H4 (cell line): ENCODE results near the gene EVI5L. TPM values are rescaled to one million over a fixed set of nuclear protein-coding genes. Genes with fewer than 3 reads are reported as not detected.
A peak's percentile ranks its signal among the peaks of the same experiment; 100 is the strongest.
"Not testable (repeated sequence)": the region's sequence is repeated elsewhere in the genome, so short reads cannot be mapped to it uniquely, and the experiment has no call there.

Experiments
- DNase-seq: peaks from one replicate; pipeline ENCODE4 v3.0.0-alpha.2; 2015; ENCODE audit warnings: low spot score
- total RNA-seq: library from RNA; depleted of rRNA; stranded (reverse); fragments of >200 nt; shearing (Covaris generic); gene quantifications from 2 replicates; pipeline ENCODE4 v1.2.3, GENCODE V29; 2014

The EVI5L gene
- total RNA-seq, 1 experiment from 2014 or later, result 7.9 TPM

DNA sequence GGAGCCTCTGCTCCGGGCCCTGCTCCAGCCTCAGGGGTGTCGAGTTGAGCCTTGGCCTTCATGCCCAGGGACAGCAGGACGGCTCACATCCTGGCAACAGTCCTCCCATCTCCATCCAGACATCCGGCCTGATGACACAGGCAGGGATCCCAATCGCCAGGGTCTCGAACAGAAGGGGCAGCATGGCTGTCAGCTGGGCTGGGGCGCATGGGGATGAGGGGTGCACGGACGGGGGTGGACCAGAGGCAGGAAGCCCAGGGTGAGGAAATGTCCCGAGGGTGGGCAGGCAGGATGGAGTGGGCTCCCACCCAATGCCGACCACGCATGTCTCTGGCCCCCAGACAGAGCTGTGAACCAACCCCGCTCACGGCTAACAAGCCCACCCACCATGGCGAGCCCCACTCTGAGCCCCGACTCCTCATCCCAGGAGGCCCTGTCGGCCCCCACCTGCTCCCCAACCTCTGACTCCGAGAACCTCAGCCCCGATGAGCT lies 16.2 kb downstream of the EVI5L start:
- DNase-seq, result no peak

DNA sequence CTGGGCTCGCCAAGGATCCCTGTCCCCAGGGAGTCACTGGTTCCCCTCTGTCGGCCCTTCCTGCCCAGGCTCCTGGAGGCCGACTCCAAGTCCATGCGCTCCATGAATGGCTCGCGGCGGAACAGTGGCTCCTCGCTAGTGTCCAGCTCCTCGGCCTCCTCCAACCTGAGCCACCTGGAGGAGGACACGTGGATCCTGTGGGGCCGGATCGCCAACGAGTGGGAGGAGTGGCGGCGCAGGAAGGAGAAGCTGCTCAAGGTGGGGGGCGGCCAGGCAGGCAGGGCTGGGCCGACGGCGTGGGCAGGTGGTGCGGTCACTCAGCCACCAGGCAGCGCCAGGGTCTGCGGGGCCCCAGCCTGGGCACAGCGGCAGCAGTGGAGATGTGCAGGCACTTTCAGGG lies 17.6 kb downstream of the EVI5L start:
- no peak for DNase-seq

DNA sequence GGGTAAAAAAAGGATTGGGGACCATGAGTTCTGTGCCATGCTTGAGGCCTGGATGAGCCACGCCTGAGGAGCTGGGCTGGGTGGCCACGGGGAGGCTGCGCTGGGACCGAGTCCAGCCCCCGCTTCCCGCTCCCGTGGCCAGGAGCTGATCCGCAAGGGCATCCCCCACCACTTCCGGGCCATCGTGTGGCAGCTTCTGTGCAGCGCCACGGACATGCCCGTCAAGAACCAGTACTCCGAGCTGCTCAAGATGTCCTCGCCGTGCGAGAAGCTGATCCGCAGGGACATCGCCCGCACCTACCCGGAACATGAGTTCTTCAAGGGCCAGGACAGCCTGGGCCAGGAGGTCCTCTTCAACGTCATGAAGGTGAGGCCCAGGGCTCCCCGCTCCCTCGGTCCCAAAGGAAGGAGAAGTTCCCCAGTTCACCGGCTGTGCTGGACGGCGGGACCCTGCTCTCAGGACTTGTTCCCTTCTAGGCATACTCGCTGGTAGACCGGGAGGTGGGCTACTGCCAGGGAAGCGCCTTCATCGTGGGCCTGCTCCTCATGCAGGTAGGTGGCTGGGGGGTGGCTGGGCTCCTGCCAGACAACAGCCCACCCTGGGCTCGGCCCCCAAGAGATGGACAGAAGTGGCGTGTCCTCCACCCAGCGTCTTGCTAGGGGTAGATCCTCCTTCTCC lies 18.9 kb downstream of the EVI5L start:
- no peak for DNase-seq

DNA sequence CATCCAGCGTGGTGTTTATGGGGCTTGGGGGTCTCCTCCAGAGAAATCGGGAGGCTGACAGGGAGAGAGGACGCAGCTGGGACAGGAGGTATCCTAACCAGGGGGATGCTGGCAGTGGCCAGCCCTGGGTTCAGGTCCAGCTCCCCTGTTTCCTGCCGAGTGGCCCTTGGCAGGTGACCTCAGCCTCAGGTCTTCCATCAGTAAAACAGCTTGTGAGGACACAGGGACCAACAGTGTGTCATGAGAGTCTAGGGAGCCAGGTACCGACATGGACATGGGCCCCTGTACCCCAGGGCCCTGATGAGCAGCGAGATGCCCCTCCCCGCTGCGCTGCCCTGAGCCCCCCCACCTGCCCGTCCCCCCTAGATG lies 19.6 kb downstream of the EVI5L start:
- DNase-seq, result no peak

DNA sequence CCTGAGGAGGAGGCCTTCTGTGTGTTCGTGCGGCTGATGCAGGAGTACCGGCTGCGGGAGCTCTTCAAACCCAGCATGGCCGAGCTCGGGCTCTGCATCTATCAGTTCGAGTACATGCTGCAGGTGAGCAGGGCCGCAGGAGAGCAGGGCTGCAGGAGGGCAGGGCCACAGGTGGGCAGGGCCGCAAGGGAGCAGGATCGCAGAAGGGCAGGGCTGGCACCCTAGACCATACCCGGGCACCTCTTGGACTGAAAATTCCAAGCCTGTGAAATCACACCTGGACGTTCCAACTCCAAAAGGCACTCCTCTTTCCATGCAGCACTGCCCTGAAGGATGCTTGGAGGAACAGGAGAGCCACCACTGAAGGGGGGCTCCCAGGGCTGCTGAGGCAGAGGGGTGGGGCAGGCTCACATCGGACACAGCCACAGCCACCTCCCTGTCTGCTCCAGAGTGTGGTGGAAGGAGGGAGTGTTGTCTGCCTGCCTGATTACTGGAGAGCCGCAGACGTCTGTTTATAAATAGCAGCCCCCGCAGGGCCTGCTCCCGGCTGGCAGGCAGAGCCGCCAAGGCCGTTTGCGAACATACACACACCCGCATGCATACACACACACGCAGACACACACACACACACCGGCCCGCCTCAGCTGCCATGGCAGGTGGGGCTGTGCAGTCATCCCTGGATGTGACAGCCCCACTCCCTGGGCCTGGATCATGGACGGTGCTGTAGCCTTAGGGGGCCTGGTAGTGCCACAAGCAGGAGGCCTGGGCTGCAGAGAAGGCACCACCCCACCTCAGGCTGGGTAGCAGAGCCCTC lies 20.2 kb downstream of the EVI5L start:
- no peak for DNase-seq

DNA sequence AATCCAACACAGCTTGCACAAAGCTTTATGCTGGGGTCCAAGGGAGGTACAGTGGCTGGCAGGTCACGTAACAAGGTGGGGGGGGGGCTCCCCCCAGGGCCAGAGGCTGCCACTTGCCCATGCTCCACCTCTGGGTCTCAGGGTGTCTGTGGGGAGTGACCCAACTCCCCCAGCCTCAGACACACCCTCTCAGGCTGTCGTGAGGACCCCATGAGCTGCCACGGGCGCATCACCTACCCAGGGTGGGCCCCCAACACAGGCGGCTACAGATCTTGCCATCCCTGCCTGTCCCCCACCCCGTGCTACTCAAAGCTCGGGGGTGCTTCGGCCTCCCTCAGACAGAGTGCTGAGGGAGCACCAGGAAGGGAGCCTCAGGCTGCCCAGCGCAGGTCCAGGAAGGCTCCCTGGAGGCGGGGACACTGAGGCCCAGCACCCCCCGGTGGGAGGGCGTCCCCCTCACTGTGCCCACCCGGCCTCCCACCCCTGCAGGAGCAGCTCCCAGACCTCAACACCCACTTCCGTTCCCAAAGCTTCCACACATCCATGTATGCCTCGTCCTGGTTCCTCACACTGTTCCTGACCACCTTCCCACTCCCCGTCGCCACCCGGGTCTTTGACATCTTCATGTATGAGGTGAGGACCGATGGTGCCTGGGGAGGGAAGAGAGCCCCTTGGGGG lies 21.1 kb downstream of the EVI5L start:
- no peak for DNase-seq

DNA sequence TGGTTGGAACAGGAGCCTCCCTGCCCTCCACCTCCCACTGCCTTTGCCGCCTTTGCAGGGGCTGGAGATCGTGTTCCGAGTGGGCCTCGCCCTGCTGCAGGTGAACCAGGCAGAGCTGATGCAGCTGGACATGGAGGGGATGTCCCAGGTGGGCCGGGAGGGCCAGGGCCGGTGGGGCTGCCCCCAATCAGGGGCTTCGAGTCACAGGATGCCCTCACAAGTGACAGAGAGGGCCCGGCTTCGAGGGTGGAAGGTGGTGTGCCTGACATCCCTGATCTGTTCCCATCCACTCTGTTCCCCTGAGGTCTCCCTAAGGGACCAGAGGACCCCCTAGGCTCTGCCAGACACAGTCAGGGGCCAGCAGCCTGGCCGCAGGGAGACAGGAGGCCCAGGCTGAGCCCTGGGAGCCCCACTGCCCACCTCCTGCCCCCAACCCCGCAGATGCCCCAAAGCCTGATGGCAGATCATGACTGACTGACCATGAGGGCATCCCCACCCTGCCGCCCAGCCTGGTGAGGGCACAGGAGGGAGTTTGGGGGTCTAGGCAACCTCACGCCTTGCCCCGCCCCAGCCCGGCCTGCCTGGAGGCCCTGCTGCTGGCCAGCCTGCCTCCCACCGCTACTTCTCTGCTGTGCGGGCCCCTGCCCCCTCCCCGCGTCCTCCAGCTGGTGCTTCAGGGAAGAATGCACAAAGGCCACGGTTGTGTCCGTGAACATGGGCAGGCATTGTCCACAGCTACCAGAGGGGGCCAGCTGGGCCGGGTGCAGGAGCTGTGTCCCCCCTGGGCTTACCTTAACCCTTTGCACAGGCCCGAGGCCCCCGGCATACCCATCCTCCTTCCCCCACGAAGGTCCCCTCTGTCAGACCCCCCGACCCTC lies 21.8 kb downstream of the EVI5L start:
- DNase-seq, result no peak

DNA sequence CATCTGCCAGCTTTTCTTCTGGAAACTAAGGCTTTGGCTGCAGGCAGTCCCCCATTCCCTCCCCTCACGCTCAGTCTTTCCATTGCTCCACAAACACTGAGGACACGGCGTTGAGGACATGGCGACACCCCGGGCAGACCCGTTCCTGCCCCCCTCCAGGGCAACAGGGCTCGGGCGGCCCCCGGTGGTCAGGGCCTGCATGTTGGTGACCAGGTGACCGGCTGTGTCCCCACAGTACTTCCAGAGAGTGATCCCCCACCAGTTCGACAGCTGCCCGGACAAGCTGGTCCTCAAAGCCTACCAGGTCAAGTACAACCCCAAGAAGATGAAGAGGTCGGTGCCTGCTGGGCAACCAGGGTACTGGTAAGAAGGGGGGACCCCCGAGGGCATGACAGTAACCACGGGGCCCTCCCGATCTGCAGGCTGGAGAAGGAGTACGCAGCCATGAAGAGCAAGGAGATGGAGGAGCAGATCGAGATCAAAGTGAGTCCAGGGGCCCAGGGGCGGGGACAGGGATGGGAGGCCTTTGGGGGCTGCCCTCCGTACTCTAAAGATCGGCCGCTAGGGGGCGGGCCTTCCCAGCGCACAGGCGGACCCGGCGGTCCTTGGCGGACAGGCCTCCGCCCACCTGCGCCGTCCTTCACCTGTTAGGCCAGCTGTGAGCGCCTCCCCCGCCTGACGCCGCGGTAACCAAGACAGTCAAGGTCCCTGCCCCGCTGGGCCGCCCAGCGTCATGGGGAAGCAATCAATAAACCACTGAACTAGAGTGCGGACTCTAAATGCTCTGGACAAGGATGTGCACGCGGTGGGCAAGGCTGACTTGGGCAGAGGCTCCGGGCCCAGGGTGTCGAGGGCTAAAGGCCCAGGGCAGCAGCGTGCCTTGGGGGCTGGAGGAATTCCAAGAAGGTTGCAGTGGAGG lies 23.1 kb downstream of the EVI5L start:
- peak; percentile 51 for DNase-seq

DNA sequence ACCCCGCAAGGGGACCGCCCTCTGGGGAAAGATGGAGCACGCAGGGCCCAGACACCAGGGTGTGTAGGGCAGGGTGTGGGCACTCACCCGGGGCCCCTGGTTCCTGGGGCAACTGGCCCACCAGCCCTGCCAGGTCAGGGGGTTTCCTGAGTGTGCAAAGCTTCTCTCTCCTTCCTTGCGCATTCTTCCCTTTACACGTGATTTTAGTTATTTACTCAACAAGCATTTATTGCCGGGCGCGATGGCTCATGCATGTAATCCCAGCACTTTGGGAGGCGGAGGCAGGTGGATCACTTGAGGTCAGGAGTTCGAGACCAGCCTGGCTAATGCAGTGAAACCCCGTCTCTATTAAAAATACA lies 23.7 kb downstream of the EVI5L start:
- DNase-seq, result no peak

DNA sequence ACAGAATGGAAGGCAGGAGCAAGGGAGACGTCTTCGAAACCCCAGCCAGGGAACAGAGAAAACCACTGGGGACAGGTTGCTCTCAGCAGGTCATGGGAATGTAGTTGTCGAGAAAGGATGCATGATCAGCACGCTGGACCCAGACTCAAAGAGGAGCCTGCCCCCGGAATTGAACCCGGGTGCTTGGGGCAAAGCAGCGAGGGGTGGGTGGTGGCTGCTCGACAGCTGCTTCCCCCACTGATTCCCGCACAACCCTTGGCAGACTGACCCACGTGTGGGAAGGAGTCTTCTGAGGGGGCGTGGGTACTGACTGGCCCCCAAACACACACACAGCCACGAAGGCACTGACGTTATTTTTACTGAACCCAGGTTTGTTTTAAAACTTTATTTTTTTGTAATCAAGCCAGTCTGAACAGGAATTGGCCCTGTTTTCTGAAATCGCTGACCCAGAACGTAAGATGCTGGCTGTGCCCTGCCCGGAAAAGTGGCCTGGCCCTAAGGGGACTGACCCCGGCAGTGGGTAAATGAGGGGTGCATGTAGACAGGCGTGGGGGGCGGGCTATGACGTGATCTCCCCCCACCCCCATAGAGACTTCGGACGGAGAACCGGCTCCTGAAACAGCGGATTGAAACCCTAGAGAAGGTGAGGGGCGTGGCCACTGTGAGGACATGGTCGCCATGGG lies 25.5 kb downstream of the EVI5L start:
- no peak for DNase-seq

DNA sequence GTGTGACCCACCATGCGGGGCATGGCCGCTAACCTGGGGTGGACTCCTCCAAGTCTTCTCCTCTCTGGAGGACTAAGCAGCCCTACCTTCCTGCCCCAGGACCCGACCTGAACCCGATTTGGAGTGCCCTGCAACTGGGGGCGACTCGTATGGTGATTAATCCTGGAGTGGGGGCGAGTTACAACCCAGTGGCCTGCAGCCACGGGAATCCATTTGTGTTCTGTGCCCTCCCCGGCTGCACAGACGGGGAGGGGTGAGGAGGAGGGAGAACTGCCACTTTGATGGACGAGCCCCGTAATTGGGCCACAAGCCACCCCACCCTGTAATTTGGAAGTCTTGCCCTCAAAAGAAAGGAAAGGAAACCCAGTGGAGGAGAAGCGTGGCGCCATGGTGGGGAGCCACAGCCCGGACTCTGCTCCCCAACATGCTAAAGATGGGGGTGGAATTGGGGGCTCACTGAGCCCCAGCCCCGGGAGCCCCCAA lies 26.1 kb downstream of the EVI5L start:
- DNase-seq, result no peak

DNA sequence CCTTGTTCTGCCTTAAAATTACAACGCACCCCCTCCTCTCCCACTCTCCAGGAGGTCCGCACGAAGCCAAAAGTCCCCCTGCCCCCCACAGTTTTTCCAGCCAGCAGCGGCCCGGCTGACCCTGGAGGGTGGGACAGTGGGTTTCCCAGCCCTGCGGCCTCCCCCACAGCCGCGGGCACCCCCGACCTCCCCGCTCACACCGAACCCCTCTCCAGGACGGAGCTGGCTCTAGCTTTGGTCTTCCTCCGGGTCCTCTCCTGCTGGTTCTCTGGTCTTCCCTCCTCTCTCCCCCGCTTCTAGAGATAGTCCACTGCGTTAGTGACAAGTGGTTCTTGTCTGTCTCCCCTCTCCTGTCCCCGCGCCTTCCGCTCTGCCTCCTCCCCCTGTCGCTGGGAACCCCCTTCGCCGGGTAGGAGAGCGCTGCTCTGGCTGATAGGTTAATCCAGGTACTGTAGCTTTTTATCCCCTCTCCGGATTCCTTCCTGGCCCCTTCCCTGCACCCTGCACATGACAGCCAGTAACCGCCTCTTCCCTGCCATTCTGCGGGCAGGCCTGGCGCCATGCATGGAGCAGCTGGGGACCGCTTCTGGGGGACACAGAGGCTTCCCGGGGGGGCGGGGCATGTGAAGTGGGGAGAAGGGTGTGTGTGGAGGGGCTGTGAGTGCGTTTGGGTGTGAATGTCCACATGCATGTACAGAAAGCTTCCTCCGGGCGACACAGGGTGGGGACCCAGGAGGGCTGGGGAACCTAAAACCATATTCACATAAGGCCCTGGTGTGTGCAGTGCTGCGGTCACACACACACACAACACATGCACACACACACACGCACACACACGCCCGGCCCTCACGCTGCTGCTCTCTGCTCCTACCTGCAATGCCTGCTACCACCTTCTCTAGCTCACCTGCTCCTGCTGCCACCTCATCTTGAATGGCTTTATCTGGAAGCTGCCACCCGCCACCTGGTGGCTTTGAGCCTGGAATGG lies 27.0 kb downstream of the EVI5L start:
- no peak for DNase-seq

DNA sequence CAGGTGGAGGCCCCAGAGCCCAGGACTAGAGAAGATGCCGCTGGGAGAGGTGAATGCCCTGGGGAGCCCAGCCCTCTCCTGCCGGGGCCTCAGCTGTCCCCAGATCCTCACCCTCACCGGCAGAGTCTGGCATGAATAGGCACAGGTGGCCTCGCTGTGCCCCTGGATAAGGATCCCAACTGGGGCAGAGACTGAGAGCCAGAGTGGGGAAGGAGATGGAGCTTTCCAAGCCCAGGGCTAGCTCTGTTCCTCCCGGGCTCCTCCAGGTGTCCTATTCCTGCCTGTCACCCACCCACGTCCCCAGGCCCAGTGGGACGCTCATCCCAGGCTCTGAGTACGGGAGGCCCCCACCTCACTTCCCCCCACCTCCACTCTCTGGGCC lies 27.7 kb downstream of the EVI5L start:
- DNase-seq, result no peak

DNA sequence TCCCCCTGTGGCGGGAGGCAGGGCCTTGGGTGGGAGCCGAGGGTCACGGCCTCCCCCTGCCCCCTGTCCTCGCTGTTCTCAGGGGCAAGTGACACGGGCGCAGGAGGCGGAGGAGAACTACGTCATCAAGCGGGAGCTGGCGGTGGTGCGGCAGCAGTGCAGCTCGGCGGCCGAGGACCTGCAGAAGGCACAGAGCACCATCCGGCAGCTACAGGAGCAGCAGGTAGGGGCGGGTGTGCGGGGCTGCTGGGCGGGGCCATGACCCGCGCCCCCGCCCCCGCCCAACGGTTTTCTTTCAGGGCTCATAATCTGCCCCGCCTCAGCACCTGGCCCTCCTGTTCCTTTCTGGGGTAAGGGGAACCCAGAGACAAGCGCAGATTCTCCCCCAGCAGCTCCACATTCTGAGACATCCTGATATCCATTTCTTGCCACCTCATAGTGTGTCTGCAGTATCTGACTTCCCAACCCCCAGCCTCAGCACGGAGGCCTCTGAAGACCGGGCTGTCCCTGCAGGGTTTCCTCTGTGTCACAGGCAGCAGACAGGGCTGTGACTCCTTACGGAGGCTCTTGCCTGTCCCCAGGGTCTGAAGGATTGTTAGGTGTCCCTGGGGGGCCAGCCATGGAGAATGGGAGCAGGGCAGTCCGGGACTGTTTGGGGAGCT lies 28.2 kb downstream of the EVI5L start:
- DNase-seq, result no peak

DNA sequence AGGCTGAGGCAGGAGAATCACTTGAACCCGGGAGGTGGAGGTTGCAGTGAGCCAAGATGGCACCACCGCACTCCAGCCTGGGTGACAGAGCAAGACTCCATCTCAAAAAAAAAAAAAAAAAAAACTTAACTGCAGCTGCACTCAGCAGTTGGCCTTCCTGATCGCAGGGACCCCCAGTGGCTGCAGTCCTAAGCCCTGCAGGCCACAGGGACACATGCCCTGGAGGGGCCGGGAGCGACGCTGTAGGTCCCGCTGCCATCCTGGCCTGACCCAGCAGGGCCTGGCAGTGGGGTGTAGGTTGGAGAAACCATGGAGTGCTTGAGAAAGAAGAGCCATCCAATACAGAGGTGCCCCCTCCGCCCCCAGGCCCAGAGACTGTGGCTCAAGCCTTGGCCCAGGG lies 29.1 kb downstream of the EVI5L start:
- DNase-seq, result not testable (repeated sequence)

DNA sequence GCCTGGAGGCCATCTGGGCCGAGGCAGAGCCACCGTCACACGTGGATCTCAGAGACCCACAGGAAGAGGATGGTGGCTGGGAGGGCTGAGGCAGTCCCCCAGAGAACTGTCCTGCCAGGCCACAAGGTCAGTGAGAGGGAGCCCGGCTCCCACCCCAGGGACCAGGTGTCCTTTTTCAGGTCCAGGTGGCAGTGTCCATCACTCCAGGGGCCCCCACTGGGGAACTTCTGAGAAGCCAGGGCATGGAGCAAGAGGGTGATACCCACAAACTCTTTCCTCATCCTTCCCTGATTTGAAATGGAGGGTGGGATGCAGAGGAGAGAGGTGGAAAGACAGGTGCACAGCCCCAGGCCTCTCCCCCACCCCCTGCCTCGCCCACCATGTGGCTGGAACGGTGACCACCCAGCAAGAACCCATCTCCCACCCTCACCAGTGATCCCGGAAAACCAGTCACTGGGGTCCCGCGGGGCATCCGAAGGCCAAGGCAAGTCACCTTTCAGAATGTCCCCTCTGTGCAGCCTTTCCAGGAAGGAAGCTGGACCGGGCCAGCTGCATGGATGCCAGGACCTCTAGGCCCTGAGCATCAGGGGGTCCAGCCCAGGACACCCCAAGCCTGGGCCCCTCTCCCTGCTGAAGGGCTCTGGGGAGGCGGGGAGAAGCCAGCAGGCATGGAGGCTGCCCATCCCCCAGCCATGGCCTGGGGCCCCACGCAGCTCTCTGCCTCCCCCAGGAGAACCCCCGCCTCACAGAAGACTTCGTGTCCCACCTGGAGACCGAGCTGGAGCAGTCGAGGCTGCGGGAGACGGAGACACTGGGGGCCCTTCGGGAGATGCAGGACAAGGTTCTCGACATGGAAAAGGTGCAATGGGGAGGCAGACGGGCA lies 30.1 kb downstream of the EVI5L start:
- no peak for DNase-seq
